Stomach (tissue), 9 donors: Measurements from ENCODE around the gene ETS1. TPM values are rescaled to one million over a fixed set of nuclear protein-coding genes. Genes with fewer than 3 reads are reported as not detected.

ENCODE experiments used
- DNase-seq, 2 donors: peaks; one replicate each; pipeline versions ENCODE4 v3.0.0 to v3.0.0-alpha.2; 2013 to 2019
- H3K27ac ChIP-seq, 5 donors: fragments of 200-600 bp in 4 of 5; sonication (generic) in 4 of 5; one replicate each; pipeline ENCODE4 v1.5.1; 2013 to 2019; ENCODE audit warnings: mild to moderate bottlenecking in 1 of 5, moderate library complexity in 1 of 5
- H3K27me3 ChIP-seq, 3 donors: fragments of 200-600 bp; sonication (generic); one replicate each; pipeline ENCODE4 v1.5.1; 2017 to 2019; ENCODE audit warnings: mixed run types in 1 of 3
- H3K36me3 ChIP-seq, 4 donors: fragments of 200-600 bp; sonication (generic); 1 replicate in 3 of 4; 2 replicates in 1 of 4; pipeline ENCODE4 v1.5.1; 2016 to 2019
- H3K4me1 ChIP-seq, 4 donors: fragments of 200-600 bp; sonication (generic); one replicate each; pipeline ENCODE4 v1.5.1; 2016 to 2019
- H3K4me3 ChIP-seq, 4 donors: fragments of 200-600 bp; sonication (generic) in 3 of 4; one replicate each; pipeline ENCODE4 v1.5.1; 2016 to 2019; ENCODE audit warnings: mild to moderate bottlenecking in 1 of 4
- H3K9me3 ChIP-seq, 4 donors: fragments of 200-600 bp; sonication (generic); one replicate each; pipeline ENCODE4 v1.5.1; 2016 to 2019
- CTCF ChIP-seq, 7 experiments: fragments of 450-650 bp in 4 of 7; fragments of 200-600 bp in 3 of 7; sonication (generic) in 3 of 7; IDR thresholded peaks; one replicate each; pipeline ENCODE4 v1.5.1; 2016 to 2019; ENCODE audit warnings: antibody characterized with exemption in 7 of 7, control low read depth in 2 of 7, mild to moderate bottlenecking in 1 of 7
- EP300 ChIP-seq: sonication (generic); formaldehyde crosslinking; IDR thresholded peaks from one replicate; pipeline ENCODE4 v1.6.1; 2017; ENCODE audit warnings: antibody characterized with exemption
- POLR2A ChIP-seq, 4 donors: fragments of 450-650 bp; IDR thresholded peaks; one replicate each; pipeline ENCODE4 v1.6.1; 2016; ENCODE audit warnings: antibody characterized with exemption in 4 of 4, control low read depth in 2 of 4, mild to moderate bottlenecking in 1 of 4, moderate library complexity in 1 of 4
- POLR2AphosphoS5 ChIP-seq, 3 donors: sonication (generic); formaldehyde crosslinking; IDR thresholded peaks; one replicate each; pipeline ENCODE4 v1.6.1; 2016; ENCODE audit warnings: antibody characterized with exemption in 3 of 3
- WGBS, 5 donors: extraction: QIAGEN DNeasy Blood & Tissue Kit in 3 of 5; methylation state at CpG; one replicate each; pipeline versions ENCODE4 v1.1.5 to v1.1.7; 2013 to 2018; 5-methylcytosine and 5-hydroxymethylcytosine counted together
- intact Hi-C: fragments of 100-400 bp; cut with DNase I; formaldehyde crosslinking; loops from one replicate; pipeline ENCODE4 v1.15.1; 2023; ENCODE audit warnings: low total_unique reads
- polyA plus RNA-seq, 3 donors: library from polyadenylated mRNA; stranded (reverse); fragments of 200-250 nt; gene quantifications; one replicate each; pipeline ENCODE4 v1.2.3, GENCODE V29; 2013
- total RNA-seq, 5 donors: library from RNA; depleted of rRNA; stranded (reverse); fragments of >200 nt; gene quantifications; one replicate each; pipeline versions ENCODE4 v1.1.0 to v1.2.3, GENCODE V29; 2014 to 2016
- donor health status: healthy with polysubstance abuse.
- donor health status: Bipolar disorder and iron deficiency.
- donor health status: healthy.

Gene ETS1
- total and polyA plus RNA-seq, 8 donors: 7.0 to 72.5 (median 22.5) TPM

GRCh38 chr11:128484172-128484571, 103.2 kb downstream of the ETS1 start:
- Histone ChIP-seq H3K27ac (peak overlapping the region in 2 of 5 donors; percentile 71 to 78), H3K4me1 (peaks cover 11 to 47% (median 34%) of the 10 kb centered on the region in 4 donors), H3K4me3 (no peak overlapping the region), H3K36me3 (peaks cover 26 to 82% (median 78%) of the 10 kb centered on the region in 4 donors), H3K9me3 (no peaks in the 10 kb centered on the region), H3K27me3 (no peaks in the 10 kb centered on the region)
- no peak for TF ChIP-seq CTCF (IDR thresholded peaks at IDR 0.05)
- no peak for TF ChIP-seq EP300
- TF ChIP-seq POLR2AphosphoS5 (IDR thresholded peaks at IDR 0.05): no peak
- WGBS, 5 donors: 56 to 74% (median 62%) methylated on average over 4 of the region's 4 CpGs
- intact Hi-C loops: no loop called here
- no peak for DNase-seq

GRCh38 chr11:128483211-128483788, 104.1 kb downstream of the ETS1 start:
- peaks cover 20 to 82% (median 77%) of the 10 kb centered on the region in 4 donors for H3K36me3 ChIP-seq
- peak overlapping the region; percentile 42 to 78 (median 67) for H3K27ac ChIP-seq
- 53 to 64% (median 63%) methylated on average over 7 of the region's 7 CpGs for WGBS, 5 donors
- no peak for DNase-seq
- no peaks in the 10 kb centered on the region for H3K9me3 ChIP-seq
- TF ChIP-seq CTCF (IDR thresholded peaks at IDR 0.05) (no peak), POLR2A (IDR thresholded peaks at IDR 0.05) (no peak), POLR2AphosphoS5 (IDR thresholded peaks at IDR 0.05) (no peak), EP300 (no peak)
- no peaks in the 10 kb centered on the region for H3K27me3 ChIP-seq
- H3K4me3 ChIP-seq: no peak overlapping the region
- H3K4me1 ChIP-seq: peaks cover 8 to 56% (median 35%) of the 10 kb centered on the region in 4 donors
- intact Hi-C loops: no loop called here

- Histone ChIP-seq H3K4me1 (peaks cover 7 to 57% (median 35%) of the 10 kb centered on the region in 4 donors), H3K4me3 (peak overlapping the region in 1 of 4 donors; percentile 4), H3K27me3 (no peaks in the 10 kb centered on the region), H3K36me3 (peaks cover 18 to 75% (median 71%) of the 10 kb centered on the region in 4 donors), H3K9me3 (no peaks in the 10 kb centered on the region), H3K27ac (peak overlapping the region; percentile 46 to 78 (median 67))
- DNase-seq: no peak
- TF ChIP-seq POLR2A (IDR thresholded peaks at IDR 0.05) (no peak), POLR2AphosphoS5 (IDR thresholded peaks at IDR 0.05) (no peak), EP300 (no peak), CTCF (IDR thresholded peaks at IDR 0.05) (no peak)
- WGBS, 5 donors: 68 to 83% (median 75%) methylated on average over 11 of the region's 11 CpGs
- intact Hi-C loops: no loop called here
Measured at GRCh38 chr11:128482512-128483191, 104.7 kb downstream of the ETS1 start.

GRCh38 chr11:128482092-128482491, 105.3 kb downstream of the ETS1 start:
- no peaks in the 10 kb centered on the region for H3K27me3 ChIP-seq
- DNase-seq: no peak
- H3K9me3 ChIP-seq: no peaks in the 10 kb centered on the region
- H3K4me3 ChIP-seq: peak overlapping the region in 1 of 4 donors; percentile 4
- WGBS, 5 donors: 77 to 84% (median 80%) methylated on average over 3 of the region's 3 CpGs
- H3K27ac ChIP-seq: peak overlapping the region in 4 of 5 donors; percentile 59 to 78 (median 69)
- peaks cover 24 to 75% (median 68%) of the 10 kb centered on the region in 4 donors for H3K36me3 ChIP-seq
- H3K4me1 ChIP-seq: peaks cover 7 to 61% (median 39%) of the 10 kb centered on the region in 4 donors
- intact Hi-C loops: no loop called here
- TF ChIP-seq EP300: no peak
- no peak for TF ChIP-seq CTCF (IDR thresholded peaks at IDR 0.05)
- TF ChIP-seq POLR2AphosphoS5 (IDR thresholded peaks at IDR 0.05): no peak
- no peak for TF ChIP-seq POLR2A (IDR thresholded peaks at IDR 0.05)
